Endometrium (tissue), 2 donors: ENCODE measurements around the gene KATNBL1.

Experiments
- FAIRE-seq: peaks from 2 replicates; lab custom pipeline; 2012; peaks lifted over from hg19 to GRCh38; lab: Jason Lieb, UNC
- donor health status: control.
- donor health status: control.

KATNBL1 gene

GRCh38 chr15:34114739-34115138 lies 95.2 kb downstream of the KATNBL1 start:
- FAIRE-seq = no peak

- FAIRE-seq = no peak
Measured at GRCh38 chr15:34114215-34114614, 95.7 kb downstream of the KATNBL1 start.

DNA sequence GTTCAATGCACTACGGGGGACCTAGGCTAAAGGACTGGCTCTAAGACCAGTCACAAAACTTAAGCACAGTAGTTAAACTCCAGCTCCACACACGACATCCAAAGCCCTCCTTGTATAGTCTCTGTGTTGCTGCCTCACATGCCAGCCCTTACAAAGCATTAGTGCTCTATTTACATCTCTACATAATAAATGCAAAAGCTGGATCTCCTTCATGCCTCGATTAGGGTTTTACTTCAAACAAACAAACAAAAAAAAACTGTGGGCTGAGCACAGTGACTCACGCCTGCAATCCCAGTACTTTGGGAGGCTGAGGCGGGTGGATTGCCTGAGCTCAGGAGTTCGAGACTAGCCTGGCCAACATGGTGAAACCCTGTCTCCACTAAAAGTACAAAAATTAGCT lies 98.4 kb downstream of the KATNBL1 start:
- no peak for FAIRE-seq

- no peak for FAIRE-seq
Measured at GRCh38 chr15:34109797-34110663, 99.9 kb downstream of the KATNBL1 start.

DNA sequence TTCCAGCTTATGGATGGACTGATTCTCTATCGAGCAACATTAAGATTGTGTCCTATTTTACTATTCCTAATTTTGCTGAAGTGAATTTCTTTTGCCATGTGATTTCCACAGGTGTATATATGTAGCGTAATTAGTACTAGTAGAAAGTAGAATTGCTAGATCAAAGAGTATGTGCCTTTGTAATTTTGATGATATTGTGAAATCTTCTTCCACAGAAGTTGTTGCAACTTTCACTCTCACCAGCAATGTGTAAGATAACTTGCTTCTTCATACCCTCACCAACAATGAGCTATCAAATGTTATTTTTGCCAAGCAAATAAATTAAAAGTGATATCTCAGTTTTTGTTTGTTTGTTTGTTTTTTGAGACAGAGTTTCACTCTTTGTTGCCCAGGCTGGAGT lies 102.6 kb downstream of the KATNBL1 start:
- FAIRE-seq = no peak

DNA sequence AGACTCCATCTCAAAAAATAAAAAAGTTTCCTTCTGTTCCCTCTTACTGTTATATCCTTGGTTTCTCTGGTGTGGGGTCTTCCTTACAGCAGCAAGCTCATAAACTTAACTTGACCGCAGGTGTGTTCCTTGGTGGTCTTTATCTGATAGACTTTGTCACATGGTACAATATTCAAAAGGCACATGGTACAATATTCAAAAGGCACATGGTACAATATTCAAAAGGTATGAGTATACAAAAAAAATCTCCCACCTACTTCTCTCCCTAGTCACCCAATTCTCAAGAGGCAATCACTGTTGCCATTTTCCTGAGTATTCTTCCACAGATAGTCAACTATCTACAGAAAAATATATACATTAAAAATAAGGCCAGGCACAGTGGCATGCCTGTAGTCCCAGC lies 103.5 kb downstream of the KATNBL1 start:
- FAIRE-seq = no peak

DNA sequence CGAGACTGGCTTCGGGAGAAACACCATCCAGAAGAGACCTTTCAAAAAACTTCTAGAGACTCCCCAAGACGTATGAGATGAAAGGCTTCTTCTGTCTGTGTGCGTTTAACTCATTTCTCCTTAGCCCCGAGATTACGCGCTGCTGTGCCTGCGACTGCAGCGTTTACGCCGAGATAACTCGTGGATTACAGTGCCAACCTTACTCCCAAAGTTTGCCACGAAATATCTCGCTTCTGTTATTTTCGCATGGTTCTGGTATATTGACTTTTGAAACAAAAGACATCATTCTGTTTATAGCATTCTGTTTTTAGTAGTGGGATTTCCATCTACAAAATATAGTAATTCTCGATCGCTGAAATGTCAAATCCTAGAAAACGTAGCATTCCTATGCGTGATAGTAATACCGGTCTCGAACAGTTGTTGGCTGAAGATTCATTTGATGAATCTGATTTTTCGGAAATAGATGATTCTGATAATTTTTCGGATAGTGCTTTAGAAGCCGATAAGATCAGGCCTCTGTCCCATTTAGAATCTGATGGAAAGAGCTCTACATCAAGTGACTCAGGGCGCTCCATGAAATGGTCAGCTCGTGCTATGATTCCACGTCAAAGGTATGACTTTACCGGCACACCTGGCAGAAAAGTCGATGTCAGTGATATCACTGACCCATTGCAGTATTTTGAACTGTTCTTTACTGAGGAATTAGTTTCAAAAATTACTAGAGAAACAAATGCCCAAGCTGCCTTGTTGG lies 107.5 kb downstream of the KATNBL1 start:
- no peak for FAIRE-seq

DNA sequence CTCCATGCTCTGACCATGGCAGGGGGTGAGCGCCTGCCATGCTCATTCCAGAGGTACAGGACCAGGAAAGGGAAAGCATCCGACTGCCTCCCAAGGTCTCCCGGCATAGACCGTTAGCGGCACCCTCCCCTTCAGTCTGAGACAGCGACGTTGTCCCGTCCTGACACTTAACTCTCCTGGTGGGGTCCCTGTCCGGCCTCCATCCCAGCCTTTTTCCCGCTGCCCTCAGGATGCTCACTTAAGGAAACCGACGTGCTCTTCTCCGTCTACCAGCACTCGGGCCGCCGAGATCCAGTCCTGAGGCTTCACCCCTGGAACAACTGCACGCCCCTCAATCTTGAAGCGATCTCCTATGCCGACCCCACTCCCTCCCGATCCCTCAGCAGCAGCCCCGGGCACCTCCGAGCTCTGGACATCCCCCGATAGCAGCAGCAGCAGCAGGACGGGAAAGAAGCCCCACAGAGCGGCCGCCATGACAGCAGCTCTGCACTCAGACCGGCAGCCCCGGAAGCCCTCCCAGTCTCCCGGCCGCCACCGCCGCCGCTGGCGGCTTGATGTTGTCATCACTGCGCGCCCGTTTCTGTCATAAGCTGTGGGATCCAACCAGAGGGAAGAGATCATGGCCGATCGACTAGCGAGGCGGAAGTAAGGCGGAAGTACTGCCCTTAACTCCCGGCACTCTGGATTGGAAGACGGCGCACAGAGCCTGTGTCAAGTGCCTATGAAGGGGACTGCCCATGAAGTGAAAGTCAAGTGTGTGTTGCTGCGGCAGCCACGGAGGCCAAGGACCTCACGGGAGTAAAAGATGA lies 108.3 kb downstream of the KATNBL1 start, which contains the start of the genes EMC7 and PGBD4:
Gene EMC7 (minus strand): TSS at position 497 of the 809 bp plus-strand sequence. CDS start 23 bp downstream, at position 474.
Gene PGBD4 (plus strand): TSS at position 718 of the 809 bp plus-strand sequence. CDS start 449 bp downstream, outside the sequence.
- FAIRE-seq = peak; percentile 94

GRCh38 chr15:34099914-34100313 lies 110.0 kb downstream of the KATNBL1 start:
- no peak for FAIRE-seq
